Liver (tissue), 3 donors: ENCODE data around the gene SMYD3.

ENCODE experiments used
- EGR1 ChIP-seq, 2 donors: IDR thresholded peaks; 2 replicates each; pipeline ENCODE4 v1.6.1; 2016 to 2018; ENCODE audit warnings: antibody characterized with exemption in 2 of 2, low read depth in 2 of 2
- FOXA1 ChIP-seq: IDR thresholded peaks from 2 replicates; pipeline ENCODE4 v1.6.1; 2016; ENCODE audit warnings: antibody characterized with exemption
- GABPA ChIP-seq, 2 donors: IDR thresholded peaks in 1 of 2; conservative IDR thresholded peaks in 1 of 2; 2 replicates each; pipeline ENCODE4 v1.6.1; 2016; ENCODE audit warnings: antibody characterized with exemption in 2 of 2, mild to moderate bottlenecking in 1 of 2, moderate library complexity in 1 of 2
- JUND ChIP-seq, 2 donors: IDR thresholded peaks; 2 replicates each; pipeline ENCODE4 v1.6.1; 2016; ENCODE audit warnings: antibody characterized with exemption in 2 of 2
- RAD21 ChIP-seq, 2 donors: IDR thresholded peaks; 2 replicates each; pipeline ENCODE4 v1.6.1; 2016; ENCODE audit warnings: antibody characterized with exemption in 2 of 2, mild to moderate bottlenecking in 2 of 2
- RXRA ChIP-seq, 2 donors: IDR thresholded peaks; 2 replicates each; pipeline ENCODE4 v1.6.1; 2017 to 2018; ENCODE audit warnings: antibody characterized with exemption in 2 of 2, mild to moderate bottlenecking in 1 of 2
- SP1 ChIP-seq: IDR thresholded peaks from 2 replicates; pipeline ENCODE4 v1.6.1; 2018; ENCODE audit warnings: antibody characterized with exemption, mild to moderate bottlenecking
- TAF1 ChIP-seq: conservative IDR thresholded peaks from 2 replicates; pipeline ENCODE4 v1.6.1; 2016; ENCODE audit warnings: antibody characterized with exemption, mild to moderate bottlenecking
- YY1 ChIP-seq: IDR thresholded peaks from 2 replicates; pipeline ENCODE4 v1.6.1; 2016; ENCODE audit warnings: antibody characterized with exemption, mild to moderate bottlenecking
- ZBTB33 ChIP-seq: IDR thresholded peaks from 2 replicates; pipeline ENCODE4 v1.6.1; 2016; ENCODE audit warnings: antibody characterized with exemption
- TF ChIP-seq, protein P1 (sequence below): fragments of 150-350 bp; IDR thresholded peaks from 2 replicates; pipeline ENCODE4 v1.5.1; 2017; ENCODE audit warnings: improper control_type of control experiment, low read depth, low read length; ENCODE audit not compliant: missing input control
- TF ChIP-seq, protein P2 (sequence below): IDR thresholded peaks from 2 replicates; pipeline ENCODE4 v1.6.1; 2016; ENCODE audit warnings: antibody characterized with exemption
- TF ChIP-seq, protein P3 (sequence below): IDR thresholded peaks from 2 replicates; pipeline ENCODE4 v1.6.1; 2016; ENCODE audit warnings: antibody characterized with exemption, mild to moderate bottlenecking
- donor health status: healthy.
- donor health status: healthy.

- TF ChIP-seq, protein P1, sequence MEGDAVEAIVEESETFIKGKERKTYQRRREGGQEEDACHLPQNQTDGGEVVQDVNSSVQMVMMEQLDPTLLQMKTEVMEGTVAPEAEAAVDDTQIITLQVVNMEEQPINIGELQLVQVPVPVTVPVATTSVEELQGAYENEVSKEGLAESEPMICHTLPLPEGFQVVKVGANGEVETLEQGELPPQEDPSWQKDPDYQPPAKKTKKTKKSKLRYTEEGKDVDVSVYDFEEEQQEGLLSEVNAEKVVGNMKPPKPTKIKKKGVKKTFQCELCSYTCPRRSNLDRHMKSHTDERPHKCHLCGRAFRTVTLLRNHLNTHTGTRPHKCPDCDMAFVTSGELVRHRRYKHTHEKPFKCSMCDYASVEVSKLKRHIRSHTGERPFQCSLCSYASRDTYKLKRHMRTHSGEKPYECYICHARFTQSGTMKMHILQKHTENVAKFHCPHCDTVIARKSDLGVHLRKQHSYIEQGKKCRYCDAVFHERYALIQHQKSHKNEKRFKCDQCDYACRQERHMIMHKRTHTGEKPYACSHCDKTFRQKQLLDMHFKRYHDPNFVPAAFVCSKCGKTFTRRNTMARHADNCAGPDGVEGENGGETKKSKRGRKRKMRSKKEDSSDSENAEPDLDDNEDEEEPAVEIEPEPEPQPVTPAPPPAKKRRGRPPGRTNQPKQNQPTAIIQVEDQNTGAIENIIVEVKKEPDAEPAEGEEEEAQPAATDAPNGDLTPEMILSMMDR, result no peak
- TF ChIP-seq GABPA (IDR thresholded peaks at IDR 0.05 in 1 of 2, conservative IDR thresholded peaks at IDR 0.05 in 1 of 2), result no peak
- TF ChIP-seq RAD21 (IDR thresholded peaks at IDR 0.05), result no peak
- TF ChIP-seq FOXA1, result no peak
- no peak for TF ChIP-seq TAF1
- no peak for TF ChIP-seq SP1
- no peak for TF ChIP-seq JUND (IDR thresholded peaks at IDR 0.05)
- TF ChIP-seq YY1, result no peak
- TF ChIP-seq EGR1 (IDR thresholded peaks at IDR 0.05; ENCODE audit: low read depth in 2 of 2), result no peak
- TF ChIP-seq ZBTB33, result no peak
- TF ChIP-seq, protein P2, sequence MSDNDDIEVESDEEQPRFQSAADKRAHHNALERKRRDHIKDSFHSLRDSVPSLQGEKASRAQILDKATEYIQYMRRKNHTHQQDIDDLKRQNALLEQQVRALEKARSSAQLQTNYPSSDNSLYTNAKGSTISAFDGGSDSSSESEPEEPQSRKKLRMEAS, result no peak
- TF ChIP-seq, protein P3, sequence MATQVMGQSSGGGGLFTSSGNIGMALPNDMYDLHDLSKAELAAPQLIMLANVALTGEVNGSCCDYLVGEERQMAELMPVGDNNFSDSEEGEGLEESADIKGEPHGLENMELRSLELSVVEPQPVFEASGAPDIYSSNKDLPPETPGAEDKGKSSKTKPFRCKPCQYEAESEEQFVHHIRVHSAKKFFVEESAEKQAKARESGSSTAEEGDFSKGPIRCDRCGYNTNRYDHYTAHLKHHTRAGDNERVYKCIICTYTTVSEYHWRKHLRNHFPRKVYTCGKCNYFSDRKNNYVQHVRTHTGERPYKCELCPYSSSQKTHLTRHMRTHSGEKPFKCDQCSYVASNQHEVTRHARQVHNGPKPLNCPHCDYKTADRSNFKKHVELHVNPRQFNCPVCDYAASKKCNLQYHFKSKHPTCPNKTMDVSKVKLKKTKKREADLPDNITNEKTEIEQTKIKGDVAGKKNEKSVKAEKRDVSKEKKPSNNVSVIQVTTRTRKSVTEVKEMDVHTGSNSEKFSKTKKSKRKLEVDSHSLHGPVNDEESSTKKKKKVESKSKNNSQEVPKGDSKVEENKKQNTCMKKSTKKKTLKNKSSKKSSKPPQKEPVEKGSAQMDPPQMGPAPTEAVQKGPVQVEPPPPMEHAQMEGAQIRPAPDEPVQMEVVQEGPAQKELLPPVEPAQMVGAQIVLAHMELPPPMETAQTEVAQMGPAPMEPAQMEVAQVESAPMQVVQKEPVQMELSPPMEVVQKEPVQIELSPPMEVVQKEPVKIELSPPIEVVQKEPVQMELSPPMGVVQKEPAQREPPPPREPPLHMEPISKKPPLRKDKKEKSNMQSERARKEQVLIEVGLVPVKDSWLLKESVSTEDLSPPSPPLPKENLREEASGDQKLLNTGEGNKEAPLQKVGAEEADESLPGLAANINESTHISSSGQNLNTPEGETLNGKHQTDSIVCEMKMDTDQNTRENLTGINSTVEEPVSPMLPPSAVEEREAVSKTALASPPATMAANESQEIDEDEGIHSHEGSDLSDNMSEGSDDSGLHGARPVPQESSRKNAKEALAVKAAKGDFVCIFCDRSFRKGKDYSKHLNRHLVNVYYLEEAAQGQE, result no peak
- TF ChIP-seq RXRA (IDR thresholded peaks at IDR 0.05), result no peak
Measured at GRCh38 chr1:246526380-246526779, 19.3 kb upstream of the SMYD3 start.
